OCI-LY7 (cell line): ENCODE results near the gene USP15. TPM values are rescaled to one million over a fixed set of nuclear protein-coding genes. Genes with fewer than 3 reads are reported as not detected.

ENCODE experiments used
- BruUV-seq: library from RNA; stranded (reverse); fragments of 400-500 nt; replicated peaks from 2 replicates; lab custom pipeline; 2021; lab: Mats Ljungman, UMichigan
- CTCF ChIA-PET: fragments of 300-600 bp; sonication (Branson Sonifier 250); formaldehyde crosslinking; loops from one replicate; lab custom pipeline; 2022; ENCODE audit warnings: antibody characterized with exemption; ENCODE audit not compliant: unreplicated experiment; lab: Charles Lee
- POLR2A ChIA-PET: fragments of 300-600 bp; sonication (Branson Sonifier 250); formaldehyde crosslinking; loops from one replicate; lab custom pipeline; 2022; ENCODE audit warnings: antibody characterized with exemption; lab: Charles Lee
- DNase-seq: peaks from one replicate; pipeline ENCODE4 v3.0.0-alpha.2; 2015; ENCODE audit warnings: low spot score
- H2AFZ ChIP-seq: fragments of 200-600 bp; sonication (generic), shearing (Covaris generic); 2 replicates; pipeline ENCODE4 v1.6.1; 2014; ENCODE audit warnings: mild to moderate bottlenecking, antibody characterized with exemption, low read length, moderate library complexity
- H3K27ac ChIP-seq: fragments of 200-600 bp; sonication (generic); 2 replicates; pipeline ENCODE4 v1.5.1; 2014; ENCODE audit warnings: mixed run types, low read depth, mild to moderate bottlenecking, moderate library complexity, low read length, inconsistent platforms; ENCODE audit not compliant: poor library complexity, severe bottlenecking
- H3K36me3 ChIP-seq: fragments of 200-600 bp; sonication (generic); 2 replicates; pipeline ENCODE4 v1.6.1; 2014; ENCODE audit warnings: mild to moderate bottlenecking, antibody characterized with exemption, low read length, moderate library complexity, mixed read lengths; ENCODE audit not compliant: insufficient read depth
- H3K4me1 ChIP-seq: fragments of 200-600 bp; sonication (generic); 2 replicates; pipeline ENCODE4 v1.5.1; 2014; ENCODE audit warnings: mild to moderate bottlenecking, low read length; ENCODE audit not compliant: insufficient read depth, poor library complexity, severe bottlenecking
- H3K4me2 ChIP-seq: fragments of 200-600 bp; sonication (generic); 2 replicates; pipeline ENCODE4 v1.6.1; 2014; ENCODE audit warnings: mild to moderate bottlenecking, low read length
- H3K4me3 ChIP-seq: fragments of 200-600 bp; sonication (generic); 2 replicates; pipeline ENCODE4 v1.5.1; 2014; ENCODE audit warnings: mild to moderate bottlenecking, low read depth, low read length; ENCODE audit not compliant: poor library complexity, severe bottlenecking
- H3K79me2 ChIP-seq: fragments of 200-600 bp; sonication (generic); 2 replicates; pipeline ENCODE4 v1.6.1; 2016; ENCODE audit warnings: low read depth, mild to moderate bottlenecking, low read length, moderate library complexity, mixed read lengths; ENCODE audit not compliant: insufficient read depth
- H3K9me2 ChIP-seq: fragments of 200-600 bp; sonication (generic); 2 replicates; pipeline ENCODE4 v1.6.1; 2016; ENCODE audit warnings: mild to moderate bottlenecking, low read length, mixed read lengths; ENCODE audit not compliant: insufficient read depth
- H3K9me3 ChIP-seq: fragments of 200-600 bp; sonication (generic); 2 replicates; pipeline ENCODE4 v1.6.1; 2014; ENCODE audit warnings: mild to moderate bottlenecking, mixed run types, low read length, mixed read lengths
- H4K20me1 ChIP-seq: fragments of 200-600 bp; sonication (generic); 2 replicates; pipeline ENCODE4 v1.6.1; 2014; ENCODE audit warnings: mild to moderate bottlenecking, antibody characterized with exemption, low read length, moderate library complexity, mixed read lengths; ENCODE audit not compliant: insufficient read depth
- EZH2phosphoT487 ChIP-seq: fragments of 200-600 bp; sonication (generic); IDR thresholded peaks from 2 replicates; pipeline ENCODE4 v1.6.1; 2018; ENCODE audit warnings: low read depth, borderline replicate concordance, mild to moderate bottlenecking, mixed run types, antibody characterized with exemption, low read length, moderate library complexity, mixed read lengths
- intact Hi-C: fragments of 100-400 bp; cut with micrococcal nuclease; formaldehyde crosslinking; loops from one replicate; pipeline ENCODE4 v1.10.0; 2022; ENCODE audit not compliant: unreplicated experiment
- total RNA-seq, 2 experiments: library from RNA; depleted of rRNA in 1 of 2; stranded (reverse); fragments of >200 nt in 1 of 2; shearing (Covaris generic) in 1 of 2; gene quantifications; 2 replicates each; pipeline ENCODE4 v1.2.3, GENCODE V29; 2014 to 2022
- TF ChIP-seq, protein P1 (sequence below): fragments of 200-600 bp; sonication (generic); conservative IDR thresholded peaks from 2 replicates; pipeline ENCODE4 v1.5.1; 2014; ENCODE audit warnings: mild to moderate bottlenecking, antibody characterized with exemption, low read length, moderate library complexity, mixed read lengths

The USP15 gene
- total RNA-seq, 2 experiments from 2014 or later: 43.3 to 62.8 TPM

DNA sequence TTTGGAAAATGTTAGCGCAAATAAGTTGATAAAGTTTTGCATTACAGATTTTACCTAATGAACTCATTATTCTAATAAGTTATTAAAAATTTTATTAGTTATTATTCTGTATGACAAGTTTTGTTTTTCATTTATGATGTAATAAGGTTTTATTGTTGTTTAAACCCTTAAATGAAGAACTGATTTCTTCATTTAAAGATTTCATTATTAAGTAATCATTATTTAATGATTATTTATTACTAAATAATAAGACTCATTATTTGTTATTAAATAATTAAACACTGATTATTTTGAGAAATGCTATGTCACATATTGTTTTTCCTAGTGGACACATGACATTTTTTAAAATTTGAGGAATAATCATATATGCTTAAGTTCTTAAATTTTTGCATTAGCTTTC is 34.2 kb downstream of the USP15 start:
- Histone ChIP-seq H3K27ac (no peak overlapping the region), H3K4me2 (no peak overlapping the region), H3K4me3 (no peak overlapping the region), H2AFZ (no peak overlapping the region), H3K9me2 (no peaks in the 10 kb centered on the region), H3K36me3 (peaks cover 55% of the 10 kb centered on the region), H3K4me1 (no peaks in the 10 kb centered on the region), H3K79me2 (peaks cover 44% of the 10 kb centered on the region), H3K9me3 (peaks cover 22% of the 10 kb centered on the region), H4K20me1 (peaks cover 5% of the 10 kb centered on the region; the same call in 1 of the 2 replicates)
- intact Hi-C loops: no loop called here
- ChIA-PET POLR2A (interaction anchor here (0.7 kb wide), 1 partner anchor 10 kb away, joined by 3 read pairs; no protein-coding TSS in a partner anchor), CTCF (no interaction called here)
- DNase-seq: no peak
- no peak for TF ChIP-seq EZH2phosphoT487
- TF ChIP-seq, protein P1, sequence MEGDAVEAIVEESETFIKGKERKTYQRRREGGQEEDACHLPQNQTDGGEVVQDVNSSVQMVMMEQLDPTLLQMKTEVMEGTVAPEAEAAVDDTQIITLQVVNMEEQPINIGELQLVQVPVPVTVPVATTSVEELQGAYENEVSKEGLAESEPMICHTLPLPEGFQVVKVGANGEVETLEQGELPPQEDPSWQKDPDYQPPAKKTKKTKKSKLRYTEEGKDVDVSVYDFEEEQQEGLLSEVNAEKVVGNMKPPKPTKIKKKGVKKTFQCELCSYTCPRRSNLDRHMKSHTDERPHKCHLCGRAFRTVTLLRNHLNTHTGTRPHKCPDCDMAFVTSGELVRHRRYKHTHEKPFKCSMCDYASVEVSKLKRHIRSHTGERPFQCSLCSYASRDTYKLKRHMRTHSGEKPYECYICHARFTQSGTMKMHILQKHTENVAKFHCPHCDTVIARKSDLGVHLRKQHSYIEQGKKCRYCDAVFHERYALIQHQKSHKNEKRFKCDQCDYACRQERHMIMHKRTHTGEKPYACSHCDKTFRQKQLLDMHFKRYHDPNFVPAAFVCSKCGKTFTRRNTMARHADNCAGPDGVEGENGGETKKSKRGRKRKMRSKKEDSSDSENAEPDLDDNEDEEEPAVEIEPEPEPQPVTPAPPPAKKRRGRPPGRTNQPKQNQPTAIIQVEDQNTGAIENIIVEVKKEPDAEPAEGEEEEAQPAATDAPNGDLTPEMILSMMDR: no peak
- no TSS peak for BruUV-seq

DNA sequence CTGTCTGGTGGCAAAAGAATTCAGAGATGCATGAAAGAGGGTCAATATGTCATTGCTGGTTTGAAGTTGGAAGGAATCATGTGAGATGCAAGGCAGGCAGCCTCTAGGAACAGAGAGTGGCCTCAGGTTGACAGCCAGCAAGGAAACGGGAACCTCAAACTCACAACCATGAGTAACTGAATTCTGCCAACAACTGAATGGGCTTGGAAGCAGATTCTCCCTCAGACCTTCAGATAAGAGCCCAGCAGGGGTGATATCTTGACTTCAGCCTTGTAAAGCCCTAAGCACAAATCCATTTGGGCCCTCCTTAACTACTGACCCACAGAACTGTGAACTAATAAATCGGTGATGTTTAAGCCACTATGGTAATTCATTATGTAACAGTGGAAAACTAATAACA is 35.8 kb downstream of the USP15 start:
- peaks cover 51% of the 10 kb centered on the region for H3K36me3 ChIP-seq
- CTCF ChIA-PET: no interaction called here

DNA sequence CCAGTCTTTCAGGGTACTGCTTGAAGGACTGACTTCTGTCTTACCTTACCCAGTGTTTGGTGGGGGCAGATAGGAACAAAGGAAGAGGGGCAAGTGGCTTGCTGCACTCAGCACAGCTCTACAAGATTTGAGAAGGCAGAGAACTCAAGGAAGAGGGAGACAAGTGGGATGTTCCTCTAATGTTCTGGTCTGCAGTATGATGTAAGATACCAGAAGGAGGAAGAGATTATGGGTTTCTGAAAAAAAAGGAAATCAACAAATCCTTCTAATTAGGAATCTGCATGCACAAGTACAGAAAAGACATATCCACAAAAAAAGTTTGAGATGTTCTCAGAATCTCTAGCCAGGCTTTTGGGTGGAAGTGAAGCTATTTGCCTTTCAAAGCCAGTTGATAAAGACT is 37.1 kb downstream of the USP15 start:
- ChIA-PET CTCF (no interaction called here), POLR2A (interaction anchor here (1.0 kb wide), 2 partner anchors 13 to 20 kb away, joined by 3 read pairs; no protein-coding TSS in a partner anchor)
- intact Hi-C loops: no loop called here
- BruUV-seq: no TSS peak
- Histone ChIP-seq H3K4me2 (no peak overlapping the region), H4K20me1 (no peaks in the 10 kb centered on the region), H3K27ac (no peak overlapping the region), H3K9me2 (no peaks in the 10 kb centered on the region), H3K36me3 (peaks cover 55% of the 10 kb centered on the region), H3K4me3 (no peak overlapping the region), H3K4me1 (no peaks in the 10 kb centered on the region), H2AFZ (no peak overlapping the region), H3K9me3 (no peaks in the 10 kb centered on the region), H3K79me2 (peaks cover 28% of the 10 kb centered on the region)
- no peak for TF ChIP-seq EZH2phosphoT487
- TF ChIP-seq, protein P1: no peak
- DNase-seq: no peak

More for the DNA sequence above, 35.8 kb downstream of the USP15 start:
- BruUV-seq: no TSS peak
- POLR2A ChIA-PET: interaction anchor here (1.0 kb wide), 1 partner anchor 12 kb away, joined by 3 read pairs; no protein-coding TSS in a partner anchor
- no peaks in the 10 kb centered on the region for H3K9me2 ChIP-seq
- TF ChIP-seq, protein P1: no peak
- no peak for TF ChIP-seq EZH2phosphoT487
- no peaks in the 10 kb centered on the region for H3K4me1 ChIP-seq
- no peak overlapping the region for H3K27ac ChIP-seq
- H3K9me3 ChIP-seq: peaks cover 8% of the 10 kb centered on the region
- DNase-seq: no peak
- intact Hi-C loops: no loop called here
- no peak overlapping the region for H2AFZ ChIP-seq
- no peak overlapping the region for H3K4me3 ChIP-seq
- peaks cover 28% of the 10 kb centered on the region for H3K79me2 ChIP-seq
- H4K20me1 ChIP-seq: no peaks in the 10 kb centered on the region
- no peak overlapping the region for H3K4me2 ChIP-seq
